ENCODE measurements around the gene WDR49.

Gene WDR49

DNA sequence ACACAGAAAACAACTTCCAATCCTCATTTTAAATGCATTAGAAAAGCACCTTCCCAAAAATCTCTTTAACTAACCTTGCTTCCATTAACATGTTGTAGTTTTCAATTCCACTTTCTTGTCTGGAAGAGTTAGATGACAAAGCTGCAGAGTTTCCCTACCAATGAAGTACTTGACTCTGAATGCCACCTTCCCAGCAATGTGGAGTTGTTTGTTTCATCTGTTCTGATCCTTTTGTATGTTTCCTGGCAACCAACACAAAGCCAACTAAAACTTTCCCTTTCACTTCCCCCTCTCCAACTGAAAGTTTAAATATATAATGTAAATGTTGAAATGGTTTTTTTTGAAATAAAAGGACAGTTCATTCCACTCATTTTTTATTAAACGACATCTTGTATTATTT lies at the start of gene WDR49:
TSS of gene WDR49 (minus strand) at position 183 of the 400 bp plus-strand sequence. CDS start 517 bp downstream, outside the sequence.
- TF ChIP-seq Cebpa-rat (IDR thresholded peaks at IDR 0.05) = no peak
- H4K20me1 ChIP-seq = no peaks in the 10 kb centered on the region
- H3K4me1 ChIP-seq = peaks cover 10% of the 10 kb centered on the region
- no peaks in the 10 kb centered on the region for H3K36me3 ChIP-seq
- H3K9me3 ChIP-seq = no peaks in the 10 kb centered on the region; the same call in 1 of the 2 replicates
- no peaks in the 10 kb centered on the region for H3K27me3 ChIP-seq
- H3K4me2 ChIP-seq = peak within 1 kb of the TSS; percentile 29; the same call in 1 of the 2 replicates
- no peak within 1 kb of the TSS for H3K9ac ChIP-seq
- no peak within 1 kb of the TSS for H3K4me3 ChIP-seq
- no peak within 1 kb of the TSS for H3K27ac ChIP-seq

- H3K27ac ChIP-seq = no peak overlapping the region
- H4K20me1 ChIP-seq = peaks cover 27% of the 10 kb centered on the region
- no peaks in the 10 kb centered on the region for H3K9me3 ChIP-seq
- H3K9ac ChIP-seq = no peak overlapping the region
- H3K4me1 ChIP-seq = no peaks in the 10 kb centered on the region
- no peaks in the 10 kb centered on the region for H3K27me3 ChIP-seq
- TF ChIP-seq Cebpa-rat (IDR thresholded peaks at IDR 0.05) = no peak
- H3K4me3 ChIP-seq = no peak overlapping the region
- peaks cover 60% of the 10 kb centered on the region for H3K36me3 ChIP-seq
- no peak overlapping the region for H3K4me2 ChIP-seq
These were observed 47.2 kb upstream of the WDR49 start for GRCh38 chr3:167700926-167701325.

- Histone ChIP-seq H3K4me3 (no peak overlapping the region), H4K20me1 (peaks cover 24% of the 10 kb centered on the region; the same call in 1 of the 2 replicates), H3K27ac (no peak overlapping the region), H3K36me3 (peaks cover 66% of the 10 kb centered on the region), H3K4me2 (no peak overlapping the region), H3K9me3 (no peaks in the 10 kb centered on the region), H3K9ac (no peak overlapping the region), H3K4me1 (no peaks in the 10 kb centered on the region), H3K27me3 (no peaks in the 10 kb centered on the region)
- no peak for TF ChIP-seq Cebpa-rat (IDR thresholded peaks at IDR 0.05)
These were observed 46.3 kb upstream of the WDR49 start for GRCh38 chr3:167700046-167700445.

DNA sequence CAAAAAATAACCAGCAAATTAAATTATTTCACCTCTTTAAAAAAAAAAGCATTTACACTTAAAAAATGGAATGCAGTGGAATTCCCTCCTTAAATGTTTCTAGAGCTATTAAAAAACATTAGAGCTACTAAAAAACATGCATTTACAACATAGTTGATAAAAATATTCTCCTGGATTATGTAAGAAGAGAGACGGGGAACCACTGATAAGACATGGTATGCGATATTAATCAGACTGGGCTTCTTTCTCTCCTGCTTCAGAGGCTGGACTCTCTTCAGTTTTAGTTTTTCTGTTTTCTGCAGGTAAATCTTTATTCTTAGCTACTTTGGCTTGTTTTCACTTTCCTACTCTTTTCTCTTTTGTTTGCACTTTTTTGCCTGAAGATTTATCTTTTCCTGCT lies 40.4 kb upstream of the WDR49 start:
- Histone ChIP-seq H3K27me3 (no peaks in the 10 kb centered on the region), H4K20me1 (peaks cover 27% of the 10 kb centered on the region), H3K9me3 (no peaks in the 10 kb centered on the region), H3K4me3 (no peak overlapping the region), H3K9ac (no peak overlapping the region), H3K4me2 (no peak overlapping the region), H3K4me1 (peaks cover 41% of the 10 kb centered on the region), H3K27ac (no peak overlapping the region), H3K36me3 (peaks cover 52% of the 10 kb centered on the region)
- no peak for TF ChIP-seq Cebpa-rat (IDR thresholded peaks at IDR 0.05)

- Histone ChIP-seq H3K27ac (no peak overlapping the region), H3K27me3 (no peaks in the 10 kb centered on the region), H3K9me3 (no peaks in the 10 kb centered on the region), H3K4me3 (no peak overlapping the region), H3K4me1 (peaks cover 41% of the 10 kb centered on the region), H3K4me2 (peak overlapping the region; percentile 75), H4K20me1 (peaks cover 14% of the 10 kb centered on the region; the same call in 1 of the 2 replicates), H3K9ac (no peak overlapping the region), H3K36me3 (peaks cover 52% of the 10 kb centered on the region)
- no peak for TF ChIP-seq Cebpa-rat (IDR thresholded peaks at IDR 0.05)
These were observed 37.6 kb upstream of the WDR49 start for GRCh38 chr3:167691366-167691765.

DNA sequence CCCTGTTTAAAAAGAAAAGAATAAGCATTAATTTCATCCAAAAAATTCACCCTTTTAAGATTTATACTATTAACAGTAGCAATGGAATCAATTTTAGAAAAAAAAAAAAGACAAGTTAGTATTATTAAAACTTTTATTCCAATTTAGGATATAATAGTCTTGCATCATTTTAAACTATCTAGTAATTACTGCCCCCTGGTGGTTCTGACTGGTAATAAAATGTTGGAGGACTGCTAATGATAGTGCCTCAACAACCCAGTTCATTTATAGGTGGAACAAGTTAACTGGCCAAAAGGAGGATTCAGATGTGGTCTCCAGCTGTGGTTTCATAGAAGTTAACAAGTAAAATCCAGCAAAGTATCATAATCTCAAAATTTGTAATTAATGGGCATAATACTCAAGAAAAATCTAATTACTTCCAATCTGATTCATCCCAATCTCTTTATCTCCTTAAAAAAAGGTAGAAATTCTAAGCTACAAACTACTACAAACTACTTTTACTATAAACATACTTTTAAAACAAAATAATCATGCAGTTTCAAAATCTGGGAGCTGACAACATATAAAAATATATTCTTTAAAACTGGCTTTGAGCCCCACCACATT lies 30.7 kb upstream of the WDR49 start:
- H3K9me3 ChIP-seq = no peaks in the 10 kb centered on the region
- H3K36me3 ChIP-seq = peaks cover 52% of the 10 kb centered on the region
- no peak overlapping the region for H3K4me3 ChIP-seq
- H4K20me1 ChIP-seq = no peaks in the 10 kb centered on the region
- H3K4me1 ChIP-seq = 0 out of 2 replicates have a peak, but pooled peaks cover under 1% of the 10 kb centered on the region
- no peaks in the 10 kb centered on the region for H3K27me3 ChIP-seq
- no peak overlapping the region for H3K4me2 ChIP-seq
- H3K9ac ChIP-seq = no peak overlapping the region
- H3K27ac ChIP-seq = no peak overlapping the region
- TF ChIP-seq Cebpa-rat (IDR thresholded peaks at IDR 0.05) = no peak

DNA sequence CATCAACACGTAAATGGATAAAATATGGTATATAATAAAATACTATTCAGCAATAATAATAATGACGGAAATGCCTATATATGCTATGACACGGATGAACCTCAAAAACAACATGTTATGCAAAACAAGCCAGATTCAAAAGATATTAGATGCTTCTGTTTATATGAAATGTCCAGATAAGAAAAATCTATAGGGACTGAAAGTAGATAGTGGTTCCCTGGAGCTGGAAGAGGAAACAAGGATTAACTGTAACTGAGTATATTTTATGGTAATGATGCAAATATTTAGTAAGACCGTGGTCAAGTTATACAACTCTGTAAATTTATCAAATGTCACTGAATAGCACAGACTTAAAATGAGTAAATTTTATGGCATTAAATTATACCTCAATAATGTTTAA lies 25.8 kb upstream of the WDR49 start:
- Histone ChIP-seq H4K20me1 (no peaks in the 10 kb centered on the region), H3K27ac (no peak overlapping the region), H3K4me2 (no peak overlapping the region), H3K4me3 (no peak overlapping the region), H3K4me1 (no peaks in the 10 kb centered on the region), H3K27me3 (no peaks in the 10 kb centered on the region), H3K36me3 (peaks cover 50% of the 10 kb centered on the region), H3K9me3 (peaks cover 12% of the 10 kb centered on the region), H3K9ac (no peak overlapping the region)
- TF ChIP-seq Cebpa-rat (IDR thresholded peaks at IDR 0.05) = no peak

DNA sequence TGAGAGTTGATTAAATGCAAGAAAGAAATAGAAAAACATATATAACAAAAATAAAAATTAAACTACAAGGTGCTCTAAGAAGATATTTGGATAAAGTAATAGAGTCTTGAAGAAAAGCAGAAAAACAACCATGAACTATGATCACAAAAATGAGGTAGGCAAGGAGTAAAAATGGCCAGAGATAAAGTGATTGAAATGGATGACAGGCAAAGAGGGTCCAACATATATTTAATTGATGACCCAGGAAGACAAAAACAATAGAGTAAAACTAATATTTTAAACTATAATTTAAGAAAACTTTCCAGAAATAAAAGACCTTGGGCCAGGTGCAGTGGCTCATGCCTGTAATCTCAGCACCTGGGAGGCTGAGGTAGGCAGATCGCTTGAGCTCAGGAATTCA lies 22.1 kb upstream of the WDR49 start:
- Histone ChIP-seq H3K36me3 (peaks cover 57% of the 10 kb centered on the region), H3K27ac (no peak overlapping the region), H3K9ac (no peak overlapping the region), H3K4me1 (no peaks in the 10 kb centered on the region), H3K27me3 (no peaks in the 10 kb centered on the region), H3K4me3 (peak overlapping the region; percentile 47), H3K9me3 (peaks cover 12% of the 10 kb centered on the region), H3K4me2 (no peak overlapping the region), H4K20me1 (no peaks in the 10 kb centered on the region)
- no peak for TF ChIP-seq Cebpa-rat (IDR thresholded peaks at IDR 0.05)

DNA sequence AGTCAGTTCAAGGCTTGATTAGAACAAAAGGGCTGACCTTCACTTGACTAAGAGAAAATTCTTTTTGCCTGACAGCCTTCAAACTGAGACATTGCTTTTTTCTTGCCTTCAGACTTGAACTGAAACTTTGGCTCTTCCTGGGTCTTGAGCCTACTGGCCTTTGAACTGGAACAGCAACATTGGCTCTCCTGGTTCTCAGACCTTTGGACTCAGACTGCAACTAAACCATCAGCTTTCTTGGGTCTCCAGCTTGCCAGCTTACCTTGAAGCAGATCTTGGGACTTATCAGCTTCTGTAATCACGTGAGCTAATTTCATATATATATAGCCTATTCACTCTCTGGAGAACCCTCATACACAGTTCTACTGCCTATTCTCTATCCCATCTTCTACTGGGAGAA lies 19.5 kb upstream of the WDR49 start:
- Histone ChIP-seq H3K4me1 (no peaks in the 10 kb centered on the region), H3K27ac (no peak overlapping the region), H3K4me2 (no peak overlapping the region), H3K4me3 (no peak overlapping the region), H3K36me3 (peaks cover 49% of the 10 kb centered on the region), H3K27me3 (no peaks in the 10 kb centered on the region), H3K9me3 (peaks cover 12% of the 10 kb centered on the region), H4K20me1 (no peaks in the 10 kb centered on the region), H3K9ac (no peak overlapping the region)
- TF ChIP-seq Cebpa-rat (IDR thresholded peaks at IDR 0.05) = no peak

- no peak overlapping the region for H3K4me3 ChIP-seq
- no peak for TF ChIP-seq Cebpa-rat (IDR thresholded peaks at IDR 0.05)
- no peak overlapping the region for H3K27ac ChIP-seq
- H4K20me1 ChIP-seq = no peaks in the 10 kb centered on the region
- H3K36me3 ChIP-seq = peaks cover 48% of the 10 kb centered on the region
- H3K9ac ChIP-seq = no peak overlapping the region
- no peaks in the 10 kb centered on the region for H3K4me1 ChIP-seq
- H3K9me3 ChIP-seq = peaks cover 12% of the 10 kb centered on the region
- H3K4me2 ChIP-seq = no peak overlapping the region
- no peaks in the 10 kb centered on the region for H3K27me3 ChIP-seq
These were observed 18.2 kb upstream of the WDR49 start for GRCh38 chr3:167671878-167672427.

All from BLaER1 (cell line).